WTC11 (cell line): ENCODE results near the gene GRM5.

Experiments used
- TF ChIP-seq, protein P1 (sequence below): fragments of 200-600 bp; IDR thresholded peaks from 2 replicates; pipeline ENCODE4 v1.8.0; 2022; ENCODE audit warnings: antibody characterized with exemption
- TF ChIP-seq, protein P2 (sequence below): sonication (generic); formaldehyde crosslinking; conservative IDR thresholded peaks from 2 replicates; pipeline ENCODE4 v1.8.1; 2023; ENCODE audit warnings: mild to moderate bottlenecking, low read depth, missing genetic modification reagents, moderate library complexity
- TF ChIP-seq, protein P3 (sequence below): sonication (generic); formaldehyde crosslinking; IDR thresholded peaks from 2 replicates; pipeline ENCODE4 v1.8.1; 2022; ENCODE audit warnings: missing genetic modification reagents, borderline replicate concordance

- TF ChIP-seq, protein P1, sequence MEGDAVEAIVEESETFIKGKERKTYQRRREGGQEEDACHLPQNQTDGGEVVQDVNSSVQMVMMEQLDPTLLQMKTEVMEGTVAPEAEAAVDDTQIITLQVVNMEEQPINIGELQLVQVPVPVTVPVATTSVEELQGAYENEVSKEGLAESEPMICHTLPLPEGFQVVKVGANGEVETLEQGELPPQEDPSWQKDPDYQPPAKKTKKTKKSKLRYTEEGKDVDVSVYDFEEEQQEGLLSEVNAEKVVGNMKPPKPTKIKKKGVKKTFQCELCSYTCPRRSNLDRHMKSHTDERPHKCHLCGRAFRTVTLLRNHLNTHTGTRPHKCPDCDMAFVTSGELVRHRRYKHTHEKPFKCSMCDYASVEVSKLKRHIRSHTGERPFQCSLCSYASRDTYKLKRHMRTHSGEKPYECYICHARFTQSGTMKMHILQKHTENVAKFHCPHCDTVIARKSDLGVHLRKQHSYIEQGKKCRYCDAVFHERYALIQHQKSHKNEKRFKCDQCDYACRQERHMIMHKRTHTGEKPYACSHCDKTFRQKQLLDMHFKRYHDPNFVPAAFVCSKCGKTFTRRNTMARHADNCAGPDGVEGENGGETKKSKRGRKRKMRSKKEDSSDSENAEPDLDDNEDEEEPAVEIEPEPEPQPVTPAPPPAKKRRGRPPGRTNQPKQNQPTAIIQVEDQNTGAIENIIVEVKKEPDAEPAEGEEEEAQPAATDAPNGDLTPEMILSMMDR: no peak
- TF ChIP-seq, protein P2, sequence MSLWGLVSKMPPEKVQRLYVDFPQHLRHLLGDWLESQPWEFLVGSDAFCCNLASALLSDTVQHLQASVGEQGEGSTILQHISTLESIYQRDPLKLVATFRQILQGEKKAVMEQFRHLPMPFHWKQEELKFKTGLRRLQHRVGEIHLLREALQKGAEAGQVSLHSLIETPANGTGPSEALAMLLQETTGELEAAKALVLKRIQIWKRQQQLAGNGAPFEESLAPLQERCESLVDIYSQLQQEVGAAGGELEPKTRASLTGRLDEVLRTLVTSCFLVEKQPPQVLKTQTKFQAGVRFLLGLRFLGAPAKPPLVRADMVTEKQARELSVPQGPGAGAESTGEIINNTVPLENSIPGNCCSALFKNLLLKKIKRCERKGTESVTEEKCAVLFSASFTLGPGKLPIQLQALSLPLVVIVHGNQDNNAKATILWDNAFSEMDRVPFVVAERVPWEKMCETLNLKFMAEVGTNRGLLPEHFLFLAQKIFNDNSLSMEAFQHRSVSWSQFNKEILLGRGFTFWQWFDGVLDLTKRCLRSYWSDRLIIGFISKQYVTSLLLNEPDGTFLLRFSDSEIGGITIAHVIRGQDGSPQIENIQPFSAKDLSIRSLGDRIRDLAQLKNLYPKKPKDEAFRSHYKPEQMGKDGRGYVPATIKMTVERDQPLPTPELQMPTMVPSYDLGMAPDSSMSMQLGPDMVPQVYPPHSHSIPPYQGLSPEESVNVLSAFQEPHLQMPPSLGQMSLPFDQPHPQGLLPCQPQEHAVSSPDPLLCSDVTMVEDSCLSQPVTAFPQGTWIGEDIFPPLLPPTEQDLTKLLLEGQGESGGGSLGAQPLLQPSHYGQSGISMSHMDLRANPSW (CRISPR knock-in tag): no peak
- TF ChIP-seq, protein P3, sequence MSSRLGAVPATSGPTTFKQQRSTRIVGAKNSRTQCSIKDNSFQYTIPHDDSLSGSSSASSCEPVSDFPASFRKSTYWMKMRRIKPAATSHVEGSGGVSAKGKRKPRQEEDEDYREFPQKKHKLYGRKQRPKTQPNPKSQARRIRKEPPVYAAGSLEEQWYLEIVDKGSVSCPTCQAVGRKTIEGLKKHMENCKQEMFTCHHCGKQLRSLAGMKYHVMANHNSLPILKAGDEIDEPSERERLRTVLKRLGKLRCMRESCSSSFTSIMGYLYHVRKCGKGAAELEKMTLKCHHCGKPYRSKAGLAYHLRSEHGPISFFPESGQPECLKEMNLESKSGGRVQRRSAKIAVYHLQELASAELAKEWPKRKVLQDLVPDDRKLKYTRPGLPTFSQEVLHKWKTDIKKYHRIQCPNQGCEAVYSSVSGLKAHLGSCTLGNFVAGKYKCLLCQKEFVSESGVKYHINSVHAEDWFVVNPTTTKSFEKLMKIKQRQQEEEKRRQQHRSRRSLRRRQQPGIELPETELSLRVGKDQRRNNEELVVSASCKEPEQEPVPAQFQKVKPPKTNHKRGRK (CRISPR knock-in tag): no peak
These were observed 589.8 kb downstream of the GRM5 start for GRCh38 chr11:88475991-88476418.
